WI38 (cell line): Measurements from ENCODE around the gene SNRK.

Source experiments
- H3K4me3 ChIP-seq: 2 replicates; pipeline ENCODE4 v1.5.1; 2011; ENCODE audit warnings: low read depth, mild to moderate bottlenecking, control low read depth, low read length
- TF ChIP-seq, protein P1 (sequence below): IDR thresholded peaks from 2 replicates; pipeline ENCODE4 v1.5.1; 2012; ENCODE audit warnings: low read depth, mild to moderate bottlenecking, control low read depth, low read length

SNRK gene

DNA sequence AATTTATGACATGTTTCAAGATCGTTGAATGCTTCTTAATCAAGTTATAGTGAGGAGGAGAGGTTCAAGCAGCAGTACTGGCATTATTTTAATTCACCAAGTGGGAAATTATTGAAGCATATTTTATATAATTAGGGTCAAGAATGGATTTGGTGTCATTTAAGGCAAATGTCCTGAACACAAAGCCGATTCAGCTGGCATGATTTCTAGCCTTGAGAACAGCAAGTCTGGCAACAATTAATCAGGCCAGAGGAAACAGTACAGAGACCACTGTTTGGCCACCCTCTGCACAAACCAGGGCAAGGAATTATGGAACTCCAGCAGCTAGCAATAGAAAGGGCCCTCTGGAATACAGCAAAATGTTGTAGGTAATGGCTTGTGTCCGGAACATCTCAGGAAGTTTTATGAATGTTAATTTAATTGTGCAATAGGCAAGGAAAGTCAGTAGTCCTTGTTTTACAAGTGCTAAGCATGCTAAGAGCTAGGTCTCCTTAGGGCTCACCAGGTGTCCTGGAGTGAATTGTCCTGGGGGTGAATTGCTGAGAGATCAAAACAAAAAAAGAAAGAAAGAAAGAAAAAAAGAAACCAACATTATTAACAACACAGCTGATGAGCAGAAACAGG, 38.7 kb upstream of the SNRK start:
- TF ChIP-seq, protein P1, sequence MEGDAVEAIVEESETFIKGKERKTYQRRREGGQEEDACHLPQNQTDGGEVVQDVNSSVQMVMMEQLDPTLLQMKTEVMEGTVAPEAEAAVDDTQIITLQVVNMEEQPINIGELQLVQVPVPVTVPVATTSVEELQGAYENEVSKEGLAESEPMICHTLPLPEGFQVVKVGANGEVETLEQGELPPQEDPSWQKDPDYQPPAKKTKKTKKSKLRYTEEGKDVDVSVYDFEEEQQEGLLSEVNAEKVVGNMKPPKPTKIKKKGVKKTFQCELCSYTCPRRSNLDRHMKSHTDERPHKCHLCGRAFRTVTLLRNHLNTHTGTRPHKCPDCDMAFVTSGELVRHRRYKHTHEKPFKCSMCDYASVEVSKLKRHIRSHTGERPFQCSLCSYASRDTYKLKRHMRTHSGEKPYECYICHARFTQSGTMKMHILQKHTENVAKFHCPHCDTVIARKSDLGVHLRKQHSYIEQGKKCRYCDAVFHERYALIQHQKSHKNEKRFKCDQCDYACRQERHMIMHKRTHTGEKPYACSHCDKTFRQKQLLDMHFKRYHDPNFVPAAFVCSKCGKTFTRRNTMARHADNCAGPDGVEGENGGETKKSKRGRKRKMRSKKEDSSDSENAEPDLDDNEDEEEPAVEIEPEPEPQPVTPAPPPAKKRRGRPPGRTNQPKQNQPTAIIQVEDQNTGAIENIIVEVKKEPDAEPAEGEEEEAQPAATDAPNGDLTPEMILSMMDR, result no peak
- no peak overlapping the region for H3K4me3 ChIP-seq

DNA sequence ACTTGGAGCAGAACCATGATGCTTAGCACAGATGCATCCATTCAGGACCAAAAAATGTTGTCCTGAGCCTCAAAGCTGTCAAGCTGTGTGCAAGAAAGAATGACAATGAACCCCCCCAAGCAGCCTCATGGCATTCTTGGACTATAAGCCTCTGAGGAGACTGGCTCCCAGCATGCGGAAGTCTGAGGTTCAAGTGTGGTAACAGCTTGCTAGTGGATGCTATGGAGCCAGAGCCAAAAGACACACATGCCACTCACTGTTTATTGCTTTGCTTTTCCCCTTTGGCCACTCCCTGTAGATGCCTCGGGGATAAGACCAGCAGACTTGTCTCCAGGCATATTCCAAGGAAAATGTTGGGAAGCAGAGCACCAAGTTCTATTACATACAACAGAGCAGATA, 38.2 kb upstream of the SNRK start:
- TF ChIP-seq, protein P1, result no peak
- H3K4me3 ChIP-seq, result no peak overlapping the region

DNA sequence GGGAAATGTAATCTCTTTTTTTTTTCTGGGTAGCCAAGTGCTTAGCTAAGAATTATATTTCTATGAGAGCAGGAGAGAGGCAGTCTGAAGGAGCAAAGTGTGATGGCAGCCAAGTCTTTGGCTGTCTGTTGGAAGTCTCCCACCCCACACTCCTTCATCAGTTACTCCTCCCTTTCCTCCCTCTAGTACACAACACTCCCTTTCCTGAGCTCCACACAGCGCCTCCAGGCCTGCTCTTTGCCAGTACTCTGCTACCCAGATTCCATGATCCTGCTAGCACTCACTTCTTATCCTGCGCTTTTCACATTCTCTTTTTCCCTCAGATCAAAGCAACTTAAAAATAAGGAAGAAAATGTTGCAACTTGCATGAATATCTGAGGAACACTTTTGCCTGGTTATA, 37.4 kb upstream of the SNRK start:
- TF ChIP-seq, protein P1, result no peak
- H3K4me3 ChIP-seq, result no peak overlapping the region

DNA sequence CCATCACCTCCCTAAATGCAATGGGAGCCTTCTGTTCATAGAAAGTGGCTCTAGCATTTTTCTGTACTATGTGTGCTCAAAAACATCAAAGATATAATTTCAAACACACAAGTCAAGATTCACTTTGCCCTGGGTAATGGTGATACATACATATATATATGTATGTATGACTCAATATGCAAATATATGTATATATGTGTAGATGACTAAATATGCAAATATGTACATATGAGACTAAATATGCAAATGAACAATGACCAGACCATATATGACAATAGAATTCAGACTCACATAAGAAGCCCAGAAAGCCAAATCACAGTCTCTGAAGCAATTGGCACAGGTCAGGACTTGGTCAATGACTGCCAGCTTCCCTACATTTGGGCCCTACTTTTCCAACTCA, 36.9 kb upstream of the SNRK start:
- H3K4me3 ChIP-seq, result no peak overlapping the region
- TF ChIP-seq, protein P1, result no peak

DNA sequence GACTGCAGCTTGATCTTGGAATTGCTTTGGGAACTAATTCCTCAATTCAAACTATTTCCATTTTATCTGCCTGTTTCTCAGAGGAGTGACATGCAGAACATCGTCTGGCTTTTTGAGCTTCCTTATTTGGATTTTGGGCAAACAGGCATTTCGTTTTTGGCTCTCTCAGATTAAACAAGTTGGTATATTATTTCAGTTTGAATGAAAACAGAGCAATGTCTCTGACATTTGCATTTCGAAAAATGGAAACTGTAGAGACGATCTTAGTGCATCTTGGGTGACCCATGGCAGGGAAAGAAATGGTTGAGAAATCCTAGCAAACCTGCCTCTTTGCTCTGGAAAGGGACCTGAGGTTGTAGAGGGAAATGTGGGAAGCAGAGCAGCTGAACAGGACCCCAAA, 33.0 kb upstream of the SNRK start:
- H3K4me3 ChIP-seq, result no peak overlapping the region

DNA sequence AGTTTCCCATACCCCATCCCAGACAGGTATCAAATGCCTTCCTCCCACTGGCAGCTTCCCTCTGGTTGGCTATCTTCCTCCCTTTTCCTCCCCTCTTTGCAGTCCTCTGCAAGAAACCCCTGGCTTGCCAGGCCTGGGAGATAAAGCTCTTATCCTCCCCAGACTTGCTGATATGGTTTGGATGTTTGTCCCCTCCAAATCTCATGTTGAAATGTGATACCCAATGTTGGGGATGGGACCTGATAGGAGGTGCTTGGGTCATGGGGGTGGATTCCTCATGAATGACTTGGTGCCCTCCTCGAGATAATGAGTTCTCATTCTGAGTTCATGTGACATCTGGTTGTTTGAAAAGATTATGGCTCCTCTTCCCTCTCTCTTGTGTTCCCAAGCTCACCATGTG, 32.2 kb upstream of the SNRK start:
- TF ChIP-seq, protein P1, result no peak

More for the DNA sequence above, 33.0 kb upstream of the SNRK start:
- TF ChIP-seq, protein P1, result no peak

DNA sequence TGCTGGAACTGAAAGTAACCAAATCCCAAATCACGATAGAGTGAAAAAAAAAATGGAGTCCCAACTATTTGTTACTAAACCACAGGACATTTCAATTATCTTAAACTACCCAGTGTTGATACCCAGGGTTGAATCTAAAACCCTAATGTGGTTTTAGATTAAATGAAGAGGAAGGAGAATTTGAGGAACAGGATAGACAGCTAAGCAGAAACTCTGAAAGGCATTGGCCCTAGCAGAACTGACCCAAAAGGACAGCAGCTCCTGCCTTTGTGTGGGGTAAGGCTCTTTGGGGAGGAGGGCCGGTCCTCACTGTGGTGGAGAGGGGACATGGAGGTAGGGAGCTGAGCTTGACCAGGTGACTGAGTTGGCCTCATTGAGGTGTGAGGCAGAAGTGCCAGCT, 30.7 kb upstream of the SNRK start:
- TF ChIP-seq, protein P1, result no peak

More for the DNA sequence above, 32.2 kb upstream of the SNRK start:
- no peak overlapping the region for H3K4me3 ChIP-seq

More for the DNA sequence above, 30.7 kb upstream of the SNRK start:
- no peak overlapping the region for H3K4me3 ChIP-seq
